GM19328 (cell line): ENCODE measurements around the gene OR51T1.

Source experiments
- ATAC-seq: cut with Tn5 transposase; IDR thresholded peaks from one replicate; pipeline ENCODE4 v1.9.1; 2021; ENCODE audit warnings: mild to moderate bottlenecking, moderate library complexity; ENCODE audit not compliant: unreplicated experiment

OR51T1 gene

DNA sequence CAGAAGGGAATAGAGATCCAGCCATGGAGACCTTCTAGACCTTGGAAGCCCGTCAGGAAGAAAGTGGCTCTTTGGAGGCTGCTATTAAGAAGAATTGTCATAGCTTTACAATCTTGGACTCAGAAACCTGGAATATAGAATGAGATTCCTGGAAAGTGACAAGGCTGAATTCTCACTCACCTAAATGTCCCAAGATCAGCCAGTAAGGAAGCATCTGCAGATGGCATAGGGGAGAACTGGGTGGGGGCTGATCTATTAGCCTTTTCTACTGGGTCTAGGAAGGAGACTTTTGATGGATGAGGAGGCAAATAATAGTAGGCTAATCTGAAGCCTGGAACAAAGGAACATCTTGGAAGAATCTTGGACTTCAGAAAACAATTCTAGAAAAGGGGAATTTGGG, 42.5 kb downstream of the OR51T1 start, which contains the start of gene OR51G1:
Gene OR51G1 (minus strand): TSS at position 101 of the 400 bp plus-strand sequence. CDS start 0 bp downstream, at position 101.
- no peak for ATAC-seq

DNA sequence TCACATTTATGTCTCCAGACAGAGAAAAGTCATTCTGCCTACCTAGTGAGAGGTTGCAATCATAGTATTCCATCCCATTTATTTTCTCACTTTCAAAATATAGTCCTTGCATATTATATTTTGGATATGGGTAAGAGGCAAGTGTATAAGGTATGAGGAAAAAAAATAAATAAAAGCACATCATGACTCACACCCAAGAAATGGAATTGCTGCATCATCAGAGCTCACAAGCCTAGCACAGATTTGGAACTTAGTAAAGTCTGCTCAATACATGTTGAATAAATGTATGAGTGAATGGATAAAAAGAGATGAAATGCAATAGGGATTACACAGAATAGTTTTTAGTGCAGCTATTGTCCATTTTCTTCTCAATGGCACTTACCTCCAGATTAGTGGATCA, 44.9 kb downstream of the OR51T1 start:
- ATAC-seq = no peak
